Activated CD4-positive, alpha-beta T cell treated with anti-CD3 and anti-CD28 coated beads, Interleukin-2, amount 10 ng/mL, durations not matched to agents 7 days and 5 days (primary cell): ENCODE results near the gene GABBR2. TPM values are rescaled to one million over a fixed set of nuclear protein-coding genes. Genes with fewer than 3 reads are reported as not detected.

Source experiments
- CTCF ChIA-PET: fragments of 350-600 bp; sonication (Branson Sonifier 250); formaldehyde crosslinking; loops from one replicate; lab custom pipeline; 2021; ENCODE audit warnings: antibody characterized with exemption; lab: Charles Lee
- POLR2A ChIA-PET: fragments of 350-600 bp; sonication (Branson Sonifier 250); formaldehyde crosslinking; loops from one replicate; lab custom pipeline; 2021; ENCODE audit warnings: antibody characterized with exemption; lab: Charles Lee
- DNase-seq: peaks from one replicate; pipeline ENCODE4 v3.0.0-alpha.2; 2020
- H3K27ac Mint-ChIP-seq: one replicate; pipeline ENCODE4 v1.8.0; 2021; ENCODE audit warnings: mild to moderate bottlenecking, moderate library complexity, mixed read lengths
- H3K27me3 Mint-ChIP-seq: one replicate; pipeline ENCODE4 v1.8.0; 2021; ENCODE audit warnings: mixed read lengths
- H3K36me3 Mint-ChIP-seq: one replicate; pipeline ENCODE4 v1.8.0; 2021; ENCODE audit warnings: low read depth, mixed read lengths
- H3K4me1 Mint-ChIP-seq: one replicate; pipeline ENCODE4 v1.8.0; 2021; ENCODE audit warnings: mixed read lengths
- H3K4me3 Mint-ChIP-seq: one replicate; pipeline ENCODE4 v1.8.0; 2021; ENCODE audit warnings: mild to moderate bottlenecking, moderate library complexity, mixed read lengths
- H3K9me3 Mint-ChIP-seq: one replicate; pipeline ENCODE4 v1.8.0; 2021; ENCODE audit warnings: mixed read lengths
- total RNA-seq, 2 experiments: library from RNA; stranded (reverse); gene quantifications; one replicate each; pipeline ENCODE4 v1.2.3, GENCODE V29; 2021

GABBR2 gene
- not detected for total RNA-seq

GRCh38 chr9:98708933-98709911 lies at the start of gene GABBR2:
Gene GABBR2 (minus strand): TSS chr9:98708935. CDS start chr9:98708737, 198 bp downstream.
- Mint-ChIP-seq H3K9me3 (no peaks in the 10 kb centered on the region), H3K27me3 (peaks cover 58% of the 10 kb centered on the region), H3K36me3 (no peaks in the 10 kb centered on the region), H3K27ac (no peak within 1 kb of the TSS), H3K4me1 (no peaks in the 10 kb centered on the region), H3K4me3 (peak within 1 kb of the TSS; percentile 14)
- POLR2A ChIA-PET, result no interaction called here
- CTCF ChIA-PET, result interaction anchor here (1.0 kb wide), 1 partner anchor 16 kb away, joined by 3 read pairs; no protein-coding TSS in a partner anchor
- no peak for DNase-seq

DNA sequence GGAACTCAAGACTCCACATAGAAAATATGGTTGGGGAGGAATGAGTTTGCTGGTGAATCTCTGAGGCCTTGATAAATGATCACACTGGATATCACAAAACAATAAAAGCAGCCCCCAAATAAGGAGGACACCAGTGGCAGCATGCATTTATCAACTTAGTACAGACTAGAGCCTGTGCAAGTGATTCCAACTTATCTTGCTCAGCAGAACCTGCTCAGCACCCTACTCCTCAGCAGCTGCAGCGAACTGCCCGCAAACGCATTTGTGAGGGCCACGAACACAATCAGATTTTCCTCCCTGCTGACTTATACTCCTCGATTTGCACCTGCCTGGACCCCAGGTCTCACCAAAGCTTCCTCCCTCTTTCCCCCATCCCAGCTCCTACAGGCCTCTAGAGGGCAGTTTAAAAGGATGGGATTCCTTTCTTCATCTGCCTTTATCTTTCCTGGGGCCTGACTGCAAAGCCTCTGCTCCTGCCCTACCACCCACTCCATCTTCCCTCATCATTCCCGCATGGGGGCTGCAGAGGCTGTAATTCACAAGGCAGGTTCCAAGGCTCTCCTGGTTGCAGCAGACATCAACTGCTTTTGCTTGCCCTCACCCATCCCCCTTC lies 46.4 kb upstream of the GABBR2 start:
- CTCF ChIA-PET, result no interaction called here
- peaks cover 9% of the 10 kb centered on the region for H3K9me3 Mint-ChIP-seq
- POLR2A ChIA-PET, result no interaction called here
- H3K4me1 Mint-ChIP-seq, result no peaks in the 10 kb centered on the region
- no peak for DNase-seq
- H3K27me3 Mint-ChIP-seq, result no peaks in the 10 kb centered on the region
- no peak overlapping the region for H3K27ac Mint-ChIP-seq
- H3K36me3 Mint-ChIP-seq, result peaks cover 4% of the 10 kb centered on the region
- H3K4me3 Mint-ChIP-seq, result no peak overlapping the region

DNA sequence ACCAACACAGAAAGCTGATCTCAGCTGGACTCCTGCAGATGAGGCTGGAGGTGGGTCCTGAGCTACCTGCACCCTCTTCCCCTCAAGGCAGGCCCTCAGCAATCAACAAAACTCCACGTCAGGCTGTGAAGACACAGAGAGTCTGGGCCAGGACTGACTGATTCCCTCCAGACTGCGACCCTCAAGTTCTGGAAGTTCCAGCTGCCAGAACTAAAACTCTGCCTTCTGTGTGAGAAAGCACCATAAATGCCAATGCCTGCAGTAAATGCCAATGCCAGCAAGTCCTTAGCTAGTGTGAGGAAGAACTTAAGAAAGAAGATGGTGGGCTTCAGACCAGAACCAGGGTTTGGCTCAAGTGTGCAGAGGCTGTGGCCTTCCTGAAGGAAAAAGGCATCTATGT lies 42.5 kb upstream of the GABBR2 start:
- Mint-ChIP-seq H3K27me3 (no peaks in the 10 kb centered on the region), H3K27ac (no peak overlapping the region), H3K4me1 (no peaks in the 10 kb centered on the region), H3K9me3 (no peaks in the 10 kb centered on the region), H3K4me3 (no peak overlapping the region), H3K36me3 (no peaks in the 10 kb centered on the region)
- CTCF ChIA-PET, result no interaction called here
- POLR2A ChIA-PET, result no interaction called here
- no peak for DNase-seq

DNA sequence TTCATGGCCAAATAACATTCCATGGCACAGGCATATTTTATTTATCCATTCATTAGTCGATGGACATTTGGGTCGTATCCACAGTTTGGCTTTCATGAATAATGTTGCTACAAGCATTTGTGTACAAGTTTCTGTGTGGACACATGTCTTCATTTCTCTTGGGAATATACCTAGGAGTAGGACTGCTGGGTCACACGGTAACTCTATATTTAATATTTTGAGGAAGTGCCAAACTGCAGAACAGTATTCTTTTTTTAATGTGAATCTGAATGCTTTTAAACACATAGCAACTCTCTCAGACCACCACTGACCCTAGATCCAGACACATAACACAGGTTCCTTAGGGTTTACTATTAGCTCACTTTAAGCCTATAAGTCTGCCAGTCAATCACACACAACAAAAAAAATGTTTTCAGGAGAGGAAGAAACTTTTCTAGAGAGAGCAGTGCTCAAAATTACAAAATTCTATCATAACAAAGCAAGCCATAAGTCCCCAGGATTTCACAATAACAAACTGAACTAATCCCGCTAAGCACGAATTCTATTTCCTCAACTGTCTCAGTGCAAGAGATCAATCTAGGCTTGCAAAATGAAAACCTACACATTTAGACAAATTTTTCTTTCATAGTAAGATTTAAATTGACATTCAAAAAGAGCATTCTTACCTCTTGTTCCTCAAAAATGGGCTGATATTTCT lies 41.8 kb upstream of the GABBR2 start:
- no peaks in the 10 kb centered on the region for H3K36me3 Mint-ChIP-seq
- ChIA-PET CTCF (no interaction called here), POLR2A (no interaction called here)
- H3K9me3 Mint-ChIP-seq, result no peaks in the 10 kb centered on the region
- H3K4me3 Mint-ChIP-seq, result no peak overlapping the region
- no peaks in the 10 kb centered on the region for H3K4me1 Mint-ChIP-seq
- no peak for DNase-seq
- H3K27me3 Mint-ChIP-seq, result no peaks in the 10 kb centered on the region
- no peak overlapping the region for H3K27ac Mint-ChIP-seq

GRCh38 chr9:98747476-98747875 lies 38.7 kb upstream of the GABBR2 start:
- Mint-ChIP-seq H3K36me3 (no peaks in the 10 kb centered on the region), H3K4me1 (no peaks in the 10 kb centered on the region), H3K27me3 (no peaks in the 10 kb centered on the region), H3K4me3 (no peak overlapping the region), H3K27ac (no peak overlapping the region), H3K9me3 (no peaks in the 10 kb centered on the region)
- CTCF ChIA-PET, result no interaction called here
- POLR2A ChIA-PET, result no interaction called here
- no peak for DNase-seq

DNA sequence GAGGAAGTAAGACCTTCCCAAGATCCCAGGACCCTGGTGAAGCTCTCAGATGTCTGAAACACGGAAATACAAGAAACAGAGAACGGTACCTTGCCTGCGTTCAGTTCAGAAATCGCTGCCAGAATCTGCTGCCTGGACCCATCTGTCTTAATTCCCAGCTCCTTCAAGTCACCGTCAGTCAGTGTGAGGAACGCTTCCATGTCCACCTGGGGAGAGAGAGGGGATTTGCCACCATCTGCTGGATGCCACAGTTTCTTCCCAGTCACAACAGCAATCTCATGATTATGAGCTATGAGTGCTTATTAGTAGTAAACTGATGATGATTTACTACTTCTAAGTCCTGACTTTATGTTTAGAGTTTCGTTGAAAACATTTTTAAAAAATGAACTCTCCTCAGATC lies 36.7 kb upstream of the GABBR2 start:
- ChIA-PET CTCF (interaction anchor here (0.9 kb wide), 1 partner anchor 12 kb away, joined by 10 read pairs; no protein-coding TSS in a partner anchor), POLR2A (no interaction called here)
- Mint-ChIP-seq H3K36me3 (no peaks in the 10 kb centered on the region), H3K27ac (no peak overlapping the region), H3K27me3 (no peaks in the 10 kb centered on the region), H3K4me3 (no peak overlapping the region), H3K4me1 (no peaks in the 10 kb centered on the region), H3K9me3 (no peaks in the 10 kb centered on the region)
- DNase-seq, result no peak

DNA sequence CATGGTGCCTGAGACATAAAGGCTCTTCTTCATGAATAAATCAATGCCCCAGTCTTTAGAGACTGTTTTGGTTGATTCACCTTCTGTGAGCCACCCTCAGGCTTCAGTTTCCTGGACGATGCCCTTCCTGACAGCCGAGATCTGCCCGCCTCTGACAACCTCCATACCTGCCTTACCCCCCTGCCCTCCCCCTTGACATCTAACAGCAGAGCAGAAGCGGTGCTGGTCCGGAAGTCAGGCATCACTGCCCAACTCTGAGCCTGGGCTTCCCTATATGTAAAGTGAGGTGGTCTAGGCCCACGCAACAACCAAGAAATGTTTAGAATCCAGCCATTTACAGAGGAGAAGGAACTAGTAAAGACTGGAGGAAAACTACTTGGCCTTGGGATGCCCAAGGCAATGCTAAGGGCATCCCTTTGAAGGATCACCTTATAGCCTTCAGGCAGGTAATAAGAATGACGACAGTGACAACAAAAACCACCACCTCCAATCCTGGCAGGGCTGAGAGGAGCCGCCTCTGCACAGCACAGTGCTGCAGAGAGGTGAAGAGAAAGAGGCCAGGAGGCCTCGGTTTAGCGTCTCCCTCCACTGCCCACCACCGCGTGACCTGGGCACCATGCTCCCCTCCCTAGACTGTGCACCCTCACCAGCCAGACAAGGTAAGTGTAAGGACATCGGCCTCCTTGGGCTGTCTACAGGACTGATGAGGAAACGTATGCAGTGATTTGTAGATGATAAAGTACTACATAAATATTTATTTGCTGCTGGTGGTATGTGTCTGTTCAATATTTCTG lies 35.3 kb upstream of the GABBR2 start:
- Mint-ChIP-seq H3K27ac (no peak overlapping the region), H3K27me3 (no peaks in the 10 kb centered on the region), H3K36me3 (no peaks in the 10 kb centered on the region), H3K4me3 (no peak overlapping the region), H3K9me3 (no peaks in the 10 kb centered on the region), H3K4me1 (no peaks in the 10 kb centered on the region)
- POLR2A ChIA-PET, result no interaction called here
- DNase-seq, result no peak
- CTCF ChIA-PET, result no interaction called here

DNA sequence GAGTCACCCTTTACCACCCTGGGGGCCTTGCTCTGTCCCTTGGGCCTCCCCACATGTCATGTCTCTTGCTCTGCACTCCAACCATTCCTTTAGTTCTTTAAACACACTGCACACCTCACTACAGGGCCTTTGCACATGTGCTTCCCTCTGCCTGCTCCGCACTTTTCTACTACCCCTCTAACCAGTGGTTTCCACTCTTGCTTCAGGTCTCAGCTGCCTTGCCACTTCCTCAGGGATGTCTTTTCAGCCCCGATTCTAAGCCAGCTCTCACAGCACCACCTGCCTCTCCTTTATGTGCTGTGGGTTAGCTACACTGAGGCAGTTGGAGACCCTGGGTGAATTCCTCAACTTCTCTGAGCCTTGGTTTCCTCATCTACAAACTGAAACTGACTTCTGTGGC lies 34.6 kb upstream of the GABBR2 start:
- no peak for DNase-seq
- Mint-ChIP-seq H3K4me1 (no peaks in the 10 kb centered on the region), H3K27me3 (no peaks in the 10 kb centered on the region), H3K27ac (no peak overlapping the region), H3K36me3 (no peaks in the 10 kb centered on the region), H3K9me3 (no peaks in the 10 kb centered on the region), H3K4me3 (no peak overlapping the region)
- POLR2A ChIA-PET, result no interaction called here
- CTCF ChIA-PET, result no interaction called here

GRCh38 chr9:98742325-98743280 lies 33.9 kb upstream of the GABBR2 start:
- Mint-ChIP-seq H3K27ac (no peak overlapping the region), H3K36me3 (no peaks in the 10 kb centered on the region), H3K9me3 (no peaks in the 10 kb centered on the region), H3K27me3 (no peaks in the 10 kb centered on the region), H3K4me1 (no peaks in the 10 kb centered on the region), H3K4me3 (no peak overlapping the region)
- POLR2A ChIA-PET, result no interaction called here
- CTCF ChIA-PET, result no interaction called here
- no peak for DNase-seq

- no peak overlapping the region for H3K4me3 Mint-ChIP-seq
- no peaks in the 10 kb centered on the region for H3K27me3 Mint-ChIP-seq
These were observed 31.6 kb upstream of the GABBR2 start for GRCh38 chr9:98740226-98740881.

DNA sequence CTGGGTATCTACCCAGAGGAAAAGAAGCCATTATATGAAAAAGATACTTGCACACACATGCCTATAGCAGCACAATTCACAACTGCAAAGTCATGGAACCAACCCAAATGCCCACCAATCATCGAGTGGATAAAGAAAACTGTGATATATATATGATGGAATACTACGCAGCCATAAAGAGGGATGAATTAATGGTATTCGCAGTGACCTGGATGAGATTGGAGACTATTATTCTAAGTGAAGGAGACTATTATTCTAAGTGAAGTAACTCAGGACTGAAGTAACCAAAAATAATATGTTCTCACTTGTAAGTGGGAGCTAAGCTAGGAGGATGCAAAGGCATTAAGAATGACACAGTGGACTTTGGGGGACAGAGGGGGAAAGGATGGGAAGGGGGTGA lies 30.0 kb upstream of the GABBR2 start:
- ChIA-PET POLR2A (no interaction called here), CTCF (no interaction called here)
- Mint-ChIP-seq H3K9me3 (no peaks in the 10 kb centered on the region), H3K27ac (no peak overlapping the region), H3K27me3 (no peaks in the 10 kb centered on the region), H3K4me3 (no peak overlapping the region), H3K36me3 (peaks cover 2% of the 10 kb centered on the region), H3K4me1 (no peaks in the 10 kb centered on the region)
- DNase-seq, result no peak

More at GRCh38 chr9:98740226-98740881, 31.6 kb upstream of the GABBR2 start:
- Mint-ChIP-seq H3K9me3 (no peaks in the 10 kb centered on the region), H3K27ac (no peak overlapping the region), H3K4me1 (no peaks in the 10 kb centered on the region), H3K36me3 (peaks cover 2% of the 10 kb centered on the region)
- DNase-seq, result no peak
- ChIA-PET POLR2A (no interaction called here), CTCF (no interaction called here)
